H1 (cell line): ENCODE data around the gene RELCH. TPM values are rescaled to one million over a fixed set of nuclear protein-coding genes. Genes with fewer than 3 reads are reported as not detected.

ENCODE experiments used
- BRCA1 ChIP-seq: IDR thresholded peaks from 2 replicates; pipeline ENCODE4 v1.6.1; 2012; ENCODE audit warnings: low read depth, low read length, improper control_type of control experiment
- CHD7 ChIP-seq: fragments of 300-600 bp; sonication (generic); IDR thresholded peaks from 2 replicates; pipeline ENCODE4 v1.7.1; 2012; ENCODE audit warnings: low read length, moderate library complexity, mild to moderate bottlenecking, inconsistent platforms; ENCODE audit not compliant: insufficient replicate concordance
- CREB1 ChIP-seq: IDR thresholded peaks from 2 replicates; pipeline ENCODE4 v1.6.1; 2012; ENCODE audit warnings: inconsistent platforms
- E2F6 ChIP-seq: IDR thresholded peaks from 2 replicates; pipeline ENCODE4 v1.6.1; 2012; ENCODE audit warnings: inconsistent platforms
- FOSL1 ChIP-seq: IDR thresholded peaks from 2 replicates; pipeline ENCODE4 v1.6.1; 2011; ENCODE audit warnings: mild to moderate bottlenecking, low read depth, low read length, moderate library complexity; ENCODE audit not compliant: insufficient read depth
- JUN ChIP-seq: IDR thresholded peaks from 2 replicates; pipeline ENCODE4 v1.6.1; 2011; ENCODE audit warnings: low read depth, mild to moderate bottlenecking, improper control_type of control experiment, low read length
- KDM1A ChIP-seq: fragments of 200-600, 300-600 bp; sonication (generic); IDR thresholded peaks from 2 replicates; pipeline ENCODE4 v1.7.1; 2016; ENCODE audit warnings: mild to moderate bottlenecking, low read length, borderline replicate concordance
- POLR2A ChIP-seq, 2 experiments: IDR thresholded peaks; 1 replicate in 1 of 2; 2 replicates in 1 of 2; pipeline ENCODE4 v1.6.1; 2011; ENCODE audit warnings: low read depth in 2 of 2, low read length in 2 of 2, mild to moderate bottlenecking in 2 of 2; ENCODE audit errors: control extremely low read depth in 1 of 2
- SP2 ChIP-seq: IDR thresholded peaks from 2 replicates; pipeline ENCODE4 v1.6.1; 2012; ENCODE audit warnings: mild to moderate bottlenecking, low read length, inconsistent platforms
- polyA plus RNA-seq, 7 experiments: library from polyadenylated mRNA; depleted of rRNA in 3 of 7; stranded (reverse) in 5 of 7; unstranded in 2 of 7; fragments of >200 nt in 5 of 7; fragments of 200-250 nt in 2 of 7; gene quantifications; 1 replicate in 5 of 7; 2 replicates in 1 of 7; 4 replicates in 1 of 7; pipeline versions ENCODE4 v1.2.1 to v1.2.3, GENCODE V29; 2011 to 2013; ENCODE audit warnings: missing spikeins in 2 of 7, mixed read lengths in 2 of 7
- total RNA-seq: library from RNA; stranded (reverse); fragmentation: NEBNext Ultra II Directional; extraction: Animal tissue kit (Norgen Biotek cat#: 25700); gene quantifications from 2 replicates; pipeline ENCODE4 v1.2.1, GENCODE V29; 2021

Gene RELCH
- total and polyA plus RNA-seq, 2 of the 8 experiments (the other 6 are each of a cell fraction or from before 2014, with no cell fraction given) = 7.3 to 26.9 TPM

- TF ChIP-seq CHD7 (no peak), CREB1 (no peak), SP2 (no peak), JUN (no peak), BRCA1 (no peak), FOSL1 (no peak), KDM1A (no peak), POLR2A (IDR thresholded peaks at IDR 0.05; ENCODE audit: control extremely low read depth in 1 of 2, low read depth in 2 of 2, low read length in 2 of 2) (no peak), E2F6 (no peak)
These were observed 14.8 kb downstream of the RELCH start (continued) for GRCh38 chr18:62201870-62202269.
